ENCODE measurements around the gene BCL3. TPM values are rescaled to one million over a fixed set of nuclear protein-coding genes. Genes with fewer than 3 reads are reported as not detected.

Gene BCL3
- total RNA-seq, 6 experiments from 2014 or later, result 12.9 to 20.1 (median 16.7) TPM

GRCh38 chr19:44731081-44731480, 17.4 kb upstream of the BCL3 start:
- Mint-ChIP-seq H3K27ac (no peak overlapping the region), H3K36me3 (ENCODE audit: low read depth) (no peaks in the 10 kb centered on the region), H3K4me3 (no peak overlapping the region), H3K27me3 (ENCODE audit: insufficient read depth) (peaks cover 5% of the 10 kb centered on the region), H3K4me1 (ENCODE audit: low read depth) (peaks cover 8% of the 10 kb centered on the region), H3K9me3 (no peaks in the 10 kb centered on the region)
- TF ChIP-seq CTCF (IDR thresholded peaks at IDR 0.05), result no peak
- no peak for DNase-seq

GRCh38 chr19:44731622-44732021, 16.9 kb upstream of the BCL3 start:
- Mint-ChIP-seq H3K27me3 (ENCODE audit: insufficient read depth) (peaks cover 5% of the 10 kb centered on the region), H3K4me3 (no peak overlapping the region), H3K27ac (no peak overlapping the region), H3K4me1 (ENCODE audit: low read depth) (peaks cover 8% of the 10 kb centered on the region), H3K9me3 (no peaks in the 10 kb centered on the region), H3K36me3 (ENCODE audit: low read depth) (no peaks in the 10 kb centered on the region)
- TF ChIP-seq CTCF (IDR thresholded peaks at IDR 0.05), result no peak
- DNase-seq, result no peak

GRCh38 chr19:44732235-44733014, 16.1 kb upstream of the BCL3 start:
- Mint-ChIP-seq H3K27me3 (ENCODE audit: insufficient read depth) (peaks cover 5% of the 10 kb centered on the region), H3K9me3 (no peaks in the 10 kb centered on the region), H3K4me3 (no peak overlapping the region), H3K27ac (no peak overlapping the region), H3K36me3 (ENCODE audit: low read depth) (no peaks in the 10 kb centered on the region), H3K4me1 (ENCODE audit: low read depth) (peaks cover 9% of the 10 kb centered on the region)
- DNase-seq, result no peak
- no peak for TF ChIP-seq CTCF (IDR thresholded peaks at IDR 0.05)

- peaks cover 19% of the 10 kb centered on the region for H3K4me1 Mint-ChIP-seq (ENCODE audit: low read depth)
- no peaks in the 10 kb centered on the region for H3K36me3 Mint-ChIP-seq (ENCODE audit: low read depth)
- no peak for TF ChIP-seq CTCF (IDR thresholded peaks at IDR 0.05)
- DNase-seq, result no peak
- peaks cover 5% of the 10 kb centered on the region for H3K27me3 Mint-ChIP-seq (ENCODE audit: insufficient read depth)
- H3K4me3 Mint-ChIP-seq, result no peak overlapping the region
- no peak overlapping the region for H3K27ac Mint-ChIP-seq
- H3K9me3 Mint-ChIP-seq, result no peaks in the 10 kb centered on the region
Observed at GRCh38 chr19:44734357-44734756, 14.2 kb upstream of the BCL3 start.

GRCh38 chr19:44735011-44735410, 13.5 kb upstream of the BCL3 start:
- Mint-ChIP-seq H3K36me3 (ENCODE audit: low read depth) (no peaks in the 10 kb centered on the region), H3K27ac (no peak overlapping the region), H3K27me3 (ENCODE audit: insufficient read depth) (peaks cover 5% of the 10 kb centered on the region), H3K4me1 (ENCODE audit: low read depth) (peaks cover 21% of the 10 kb centered on the region), H3K9me3 (no peaks in the 10 kb centered on the region), H3K4me3 (no peak overlapping the region)
- DNase-seq, result peak; percentile 13
- TF ChIP-seq CTCF (IDR thresholded peaks at IDR 0.05), result no peak
